AG04450 (cell line): ENCODE measurements around the gene TMEM86A. TPM values are rescaled to one million over a fixed set of nuclear protein-coding genes. Genes with fewer than 3 reads are reported as not detected.

Experiments used
- CTCF ChIA-PET: fragments of 300-600, 350-600 bp; formaldehyde crosslinking; extraction: SDS; loops from one replicate; lab custom pipeline; 2022; ENCODE audit warnings: antibody characterized with exemption, inconsistent platforms; lab: Charles Lee
- POLR2A ChIA-PET: fragments of 350-600 bp; formaldehyde crosslinking; extraction: SDS; loops from one replicate; lab custom pipeline; 2021; ENCODE audit warnings: antibody characterized with exemption, inconsistent platforms; lab: Yijun Ruan, JAX
- DNase-seq: peaks from one replicate; pipeline ENCODE4 v3.0.0-alpha.2; 2011; ENCODE audit warnings: low read depth, low spot score
- H3K27ac ChIP-seq: one replicate; pipeline ENCODE4 v1.5.1; 2012; ENCODE audit warnings: low read depth, low read length, control low read depth
- H3K27me3 ChIP-seq: one replicate; pipeline ENCODE4 v1.6.0; 2012; ENCODE audit warnings: low read length; ENCODE audit not compliant: control insufficient read depth, insufficient read depth
- H3K4me3 ChIP-seq: 2 replicates; pipeline ENCODE4 v1.5.1; 2011; ENCODE audit warnings: mild to moderate bottlenecking, low read depth, low read length, control low read depth
- H3K9me3 ChIP-seq: 2 replicates; pipeline ENCODE4 v1.5.1; 2012; ENCODE audit warnings: low read length; ENCODE audit not compliant: control insufficient read depth, insufficient read depth
- CTCF ChIP-seq: IDR thresholded peaks from 2 replicates; pipeline ENCODE4 v1.5.1; 2011; ENCODE audit warnings: low read depth, low read length, control low read depth, inconsistent platforms
- polyA plus RNA-seq: library from polyadenylated mRNA; depleted of rRNA; stranded (reverse); fragments of >200 nt; gene quantifications from 2 replicates; pipeline ENCODE4 v1.2.3, GENCODE V29; 2011

TMEM86A gene
- polyA plus RNA-seq, 1 experiment: 0.36 TPM

GRCh38 chr11:18692941-18693760 is 5.4 kb upstream of the TMEM86A start:
- no peak for TF ChIP-seq CTCF
- H3K9me3 ChIP-seq: no peaks in the 10 kb centered on the region
- DNase-seq: no peak
- peaks cover 7% of the 10 kb centered on the region for H3K27me3 ChIP-seq
- ChIA-PET CTCF (no interaction called here), POLR2A (no interaction called here)
- no peak overlapping the region for H3K27ac ChIP-seq
- H3K4me3 ChIP-seq: no peak overlapping the region

DNA sequence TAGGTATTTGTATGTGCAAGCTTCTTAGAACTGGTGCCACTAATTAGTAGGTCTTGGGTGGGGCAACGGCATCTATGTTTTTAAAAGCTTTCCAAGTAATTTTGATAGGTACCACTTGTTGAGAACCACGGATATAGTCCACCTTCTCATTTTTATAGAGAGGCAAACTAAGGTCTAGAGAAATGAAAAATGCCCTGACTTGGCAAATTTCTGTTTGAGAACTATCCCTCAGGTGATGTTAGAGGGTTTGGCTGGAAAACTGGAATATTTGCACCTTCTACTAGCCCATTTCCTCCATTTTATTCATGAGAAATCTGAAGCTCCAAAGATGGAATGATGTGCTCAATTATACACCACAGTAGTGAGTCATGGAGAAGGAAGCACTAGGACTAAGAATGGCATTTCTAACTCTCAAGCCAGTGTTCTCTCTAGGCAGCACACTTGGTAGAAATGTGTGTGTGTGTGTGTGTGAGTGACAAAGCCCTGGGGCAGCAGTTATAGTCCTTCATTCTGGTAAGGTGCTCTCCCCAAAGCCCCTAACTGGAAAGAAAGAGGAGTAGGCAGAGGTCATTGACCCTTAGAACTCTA is 1.8 kb upstream of the TMEM86A start:
- Histone ChIP-seq H3K9me3 (no peaks in the 10 kb centered on the region; the same call in 1 of the 2 replicates), H3K27ac (no peak overlapping the region), H3K4me3 (no peak overlapping the region), H3K27me3 (peaks cover 16% of the 10 kb centered on the region)
- TF ChIP-seq CTCF: no peak
- DNase-seq: no peak
- ChIA-PET CTCF (interaction anchor here (1.2 kb wide), 1 partner anchor 31 kb away, joined by 4 read pairs; no protein-coding TSS in a partner anchor), POLR2A (no interaction called here)

- no peak for DNase-seq
- ChIA-PET CTCF (no interaction called here), POLR2A (no interaction called here)
- H3K9me3 ChIP-seq: no peaks in the 10 kb centered on the region; the same call in 1 of the 2 replicates
- TF ChIP-seq CTCF: no peak
- H3K4me3 ChIP-seq: no peak overlapping the region
- no peak overlapping the region for H3K27ac ChIP-seq
- peaks cover 16% of the 10 kb centered on the region for H3K27me3 ChIP-seq
These were observed 1.0 kb upstream of the TMEM86A start for GRCh38 chr11:18697576-18697975.

DNA sequence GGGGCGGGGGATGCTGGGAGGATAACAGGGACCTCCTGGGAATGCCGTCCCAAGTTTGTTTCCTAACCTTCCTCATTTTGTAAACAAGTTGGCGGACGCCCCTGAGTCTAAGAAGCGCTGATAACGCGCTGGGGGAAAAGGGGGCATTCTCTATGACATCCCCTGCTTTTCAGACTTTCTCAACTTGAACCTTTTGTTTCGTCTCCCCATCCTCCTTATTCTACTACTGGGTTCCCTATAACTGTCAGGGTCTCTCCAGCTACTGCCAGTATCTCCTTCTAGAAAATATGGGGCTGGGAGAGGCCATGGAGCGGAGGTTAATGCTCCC is 654 bp downstream of the TMEM86A start:
- POLR2A ChIA-PET: no interaction called here
- Histone ChIP-seq H3K4me3 (peak overlapping the region; percentile 62), H3K27ac (no peak overlapping the region), H3K9me3 (no peaks in the 10 kb centered on the region; the same call in 1 of the 2 replicates), H3K27me3 (peaks cover 22% of the 10 kb centered on the region)
- CTCF ChIA-PET: interaction anchor here (2.6 kb wide), 1 partner anchor 23 kb away, joined by 13 read pairs; no protein-coding TSS in a partner anchor
- no peak for TF ChIP-seq CTCF
- no peak for DNase-seq

- DNase-seq: no peak
- ChIA-PET POLR2A (no interaction called here), CTCF (interaction anchor here (2.6 kb wide), 1 partner anchor 23 kb away, joined by 13 read pairs; no protein-coding TSS in a partner anchor)
- Histone ChIP-seq H3K27ac (no peak overlapping the region), H3K27me3 (peaks cover 24% of the 10 kb centered on the region), H3K9me3 (no peaks in the 10 kb centered on the region; the same call in 1 of the 2 replicates), H3K4me3 (no peak overlapping the region)
- no peak for TF ChIP-seq CTCF
These were observed 1.3 kb downstream of the TMEM86A start for GRCh38 chr11:18699848-18700261.
